Karpas-422 (cell line): ENCODE data around the gene DLGAP1. TPM values are rescaled to one million over a fixed set of nuclear protein-coding genes. Genes with fewer than 3 reads are reported as not detected.

Experiments
- DNase-seq: peaks from one replicate; pipeline ENCODE4 v3.0.0-alpha.2; 2015
- H2AFZ ChIP-seq: fragments of 200-600 bp; sonication (generic); 2 replicates; pipeline ENCODE4 v1.6.1; 2014; ENCODE audit warnings: antibody characterized with exemption, low read length, mixed read lengths
- H3K27ac ChIP-seq: fragments of 200-600 bp; sonication (generic); 2 replicates; pipeline ENCODE4 v1.5.1; 2014; ENCODE audit warnings: mild to moderate bottlenecking, low read length, moderate library complexity
- H3K27me3 ChIP-seq: fragments of 200-600 bp; sonication (generic); 2 replicates; pipeline ENCODE4 v1.6.1; 2014; ENCODE audit warnings: low read length, mixed read lengths
- H3K36me3 ChIP-seq: fragments of 200-600 bp; sonication (generic); 2 replicates; pipeline ENCODE4 v1.6.1; 2014; ENCODE audit warnings: low read length, mixed read lengths; ENCODE audit not compliant: insufficient read depth
- H3K4me1 ChIP-seq: fragments of 200-600 bp; sonication (generic); 2 replicates; pipeline ENCODE4 v1.6.1; 2014; ENCODE audit warnings: mild to moderate bottlenecking, low read length, mixed read lengths
- H3K4me2 ChIP-seq: fragments of 200-600 bp; sonication (generic); 2 replicates; pipeline ENCODE4 v1.6.1; 2014; ENCODE audit warnings: low read length, low read depth, mild to moderate bottlenecking; ENCODE audit not compliant: poor library complexity, severe bottlenecking
- H3K4me3 ChIP-seq: fragments of 200-600 bp; sonication (generic); 2 replicates; pipeline ENCODE4 v1.5.1; 2014; ENCODE audit warnings: mild to moderate bottlenecking, antibody characterized with exemption, low read length, mixed read lengths
- H3K79me2 ChIP-seq: fragments of 200-600 bp; sonication (generic); 2 replicates; pipeline ENCODE4 v1.6.1; 2014; ENCODE audit warnings: mild to moderate bottlenecking, low read length, mixed read lengths
- H3K9ac ChIP-seq: fragments of 200-600 bp; sonication (generic); 2 replicates; pipeline ENCODE4 v1.6.0; 2014; ENCODE audit warnings: low read length
- H3K9me2 ChIP-seq: fragments of 200-600 bp; sonication (generic), shearing (Covaris generic); replicated peaks from 2 replicates; pipeline ENCODE4 v1.6.0; 2014; ENCODE audit warnings: mild to moderate bottlenecking, low read length, moderate library complexity; ENCODE audit not compliant: insufficient read depth
- H3K9me3 ChIP-seq: fragments of 300-700, 200-600 bp; sonication (generic); 2 replicates; pipeline ENCODE4 v1.6.1; 2014; ENCODE audit warnings: low read length, mixed read lengths
- H4K20me1 ChIP-seq: fragments of 200-600 bp; sonication (generic); 2 replicates; pipeline ENCODE4 v1.6.1; 2014; ENCODE audit warnings: mild to moderate bottlenecking, antibody characterized with exemption, low read length, low read depth; ENCODE audit not compliant: insufficient read depth
- total RNA-seq: library from RNA; depleted of rRNA; stranded (reverse); fragments of >200 nt; shearing (Covaris generic); gene quantifications from 2 replicates; pipeline ENCODE4 v1.2.3, GENCODE V29; 2014; ENCODE audit warnings: low replicate concordance

Gene DLGAP1
- total RNA-seq, 1 experiment from 2014 or later, result 8.8 TPM

DNA sequence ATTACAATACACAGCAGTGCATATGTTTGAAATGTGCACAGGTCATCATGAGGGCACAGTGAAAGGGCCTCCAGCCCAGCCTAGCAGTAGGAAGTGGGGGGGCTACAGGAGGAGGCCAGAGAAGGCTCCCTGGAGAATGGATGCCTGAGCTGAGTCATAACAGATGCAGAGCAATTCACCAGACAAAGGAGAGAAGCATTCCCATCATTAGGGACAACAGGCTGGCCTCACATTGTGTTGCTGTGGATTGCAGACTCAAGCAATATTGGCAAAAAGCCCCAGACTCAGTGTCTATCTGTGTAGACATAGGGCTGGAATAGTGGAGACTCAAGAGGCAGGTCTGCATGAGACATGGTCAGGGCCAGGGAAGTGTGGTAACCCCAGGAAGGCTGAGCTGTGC is 329.9 kb downstream of the DLGAP1 start:
- Histone ChIP-seq H3K4me1 (peaks cover 5% of the 10 kb centered on the region; the same call in 1 of the 2 replicates), H3K4me3 (no peak overlapping the region), H3K36me3 (no peaks in the 10 kb centered on the region), H3K9ac (no peak overlapping the region), H4K20me1 (no peaks in the 10 kb centered on the region), H3K27ac (no peak overlapping the region), H3K4me2 (no peak overlapping the region), H3K79me2 (no peaks in the 10 kb centered on the region), H3K9me3 (no peaks in the 10 kb centered on the region), H3K9me2 (no peaks in the 10 kb centered on the region), H3K27me3 (no peaks in the 10 kb centered on the region), H2AFZ (no peak overlapping the region)
- DNase-seq, result no peak

DNA sequence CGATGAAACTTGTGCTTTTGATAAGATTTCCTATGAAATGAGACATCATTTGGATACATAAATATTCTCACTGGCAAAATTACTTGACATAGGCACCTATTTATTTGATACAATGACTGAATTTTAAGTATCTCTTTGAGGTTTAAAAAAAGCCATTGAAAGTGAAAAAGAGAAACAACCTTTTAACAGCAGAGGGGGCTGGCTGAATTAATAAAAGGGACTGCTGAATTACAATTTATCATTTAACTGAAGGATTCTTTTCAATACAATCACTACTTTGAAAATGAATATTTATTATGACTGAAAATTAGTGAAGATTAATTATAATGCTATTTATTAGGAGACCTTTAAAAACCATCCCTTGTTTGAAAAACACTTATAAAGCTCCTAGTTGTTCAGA is 335.3 kb downstream of the DLGAP1 start:
- Histone ChIP-seq H3K4me3 (no peak overlapping the region), H3K9me2 (no peaks in the 10 kb centered on the region), H2AFZ (no peak overlapping the region), H3K36me3 (no peaks in the 10 kb centered on the region), H3K9me3 (no peaks in the 10 kb centered on the region), H3K79me2 (no peaks in the 10 kb centered on the region), H3K27ac (no peak overlapping the region), H3K4me1 (no peaks in the 10 kb centered on the region), H4K20me1 (no peaks in the 10 kb centered on the region), H3K4me2 (no peak overlapping the region), H3K27me3 (no peaks in the 10 kb centered on the region), H3K9ac (no peak overlapping the region)
- DNase-seq, result peak; percentile 44

DNA sequence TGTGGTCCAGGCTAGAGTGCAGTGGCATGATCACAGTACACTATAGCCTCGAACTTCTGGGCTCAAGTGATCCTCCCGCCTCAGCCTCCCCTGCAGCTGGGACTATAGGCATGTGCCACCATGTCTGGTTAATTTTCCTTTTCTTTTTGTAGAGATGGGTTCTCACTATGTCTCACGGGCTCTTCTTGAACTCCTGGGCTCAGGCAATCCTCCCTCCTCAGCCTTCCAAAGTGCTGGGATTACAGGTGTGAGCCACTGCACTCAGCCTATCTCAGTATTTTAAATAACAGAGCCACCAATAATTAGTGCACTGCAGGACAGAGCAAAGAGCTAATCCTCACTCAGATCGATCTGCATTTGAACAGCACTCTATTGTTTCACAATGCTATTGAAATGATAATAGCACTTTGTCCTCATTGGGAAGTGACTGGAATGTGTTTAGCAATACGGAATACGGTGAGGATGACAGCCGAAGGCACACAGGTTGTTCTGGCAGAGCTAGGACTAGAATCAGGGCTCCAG is 335.9 kb downstream of the DLGAP1 start:
- H4K20me1 ChIP-seq, result no peaks in the 10 kb centered on the region
- no peak overlapping the region for H3K4me2 ChIP-seq
- H3K27me3 ChIP-seq, result no peaks in the 10 kb centered on the region
- H3K9me2 ChIP-seq, result no peaks in the 10 kb centered on the region
- no peak overlapping the region for H3K27ac ChIP-seq
- H3K9ac ChIP-seq, result no peak overlapping the region
- no peaks in the 10 kb centered on the region for H3K79me2 ChIP-seq
- no peaks in the 10 kb centered on the region for H3K36me3 ChIP-seq
- H3K4me3 ChIP-seq, result no peak overlapping the region
- H3K4me1 ChIP-seq, result no peaks in the 10 kb centered on the region
- H3K9me3 ChIP-seq, result no peaks in the 10 kb centered on the region
- no peak for DNase-seq
- H2AFZ ChIP-seq, result no peak overlapping the region

DNA sequence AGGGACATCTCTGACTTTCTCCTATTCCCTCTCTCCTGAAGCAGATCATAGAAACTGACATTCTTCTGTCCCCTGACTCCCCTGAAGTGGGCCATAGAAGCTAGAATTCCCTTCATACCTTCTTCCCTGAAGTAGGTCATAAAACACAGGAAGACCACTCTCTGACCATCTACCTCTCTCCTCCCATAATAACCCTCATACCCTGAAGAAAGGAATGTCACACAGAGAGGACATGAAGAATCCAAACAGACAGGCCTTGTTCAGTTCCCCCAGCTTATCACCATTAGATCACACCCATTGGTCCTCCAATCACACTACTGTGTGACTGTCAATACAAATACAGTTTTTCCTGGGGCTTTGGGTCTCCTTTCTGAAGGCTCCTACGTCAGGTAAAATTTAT is 347.1 kb downstream of the DLGAP1 start:
- no peaks in the 10 kb centered on the region for H4K20me1 ChIP-seq
- no peak overlapping the region for H3K27ac ChIP-seq
- H3K9ac ChIP-seq, result no peak overlapping the region
- H3K4me3 ChIP-seq, result no peak overlapping the region
- H3K4me2 ChIP-seq, result no peak overlapping the region
- no peaks in the 10 kb centered on the region for H3K27me3 ChIP-seq
- no peak for DNase-seq
- no peaks in the 10 kb centered on the region for H3K4me1 ChIP-seq
- no peaks in the 10 kb centered on the region for H3K79me2 ChIP-seq
- H3K9me3 ChIP-seq, result no peaks in the 10 kb centered on the region
- H3K36me3 ChIP-seq, result no peaks in the 10 kb centered on the region
- no peak overlapping the region for H2AFZ ChIP-seq
- H3K9me2 ChIP-seq, result no peaks in the 10 kb centered on the region

DNA sequence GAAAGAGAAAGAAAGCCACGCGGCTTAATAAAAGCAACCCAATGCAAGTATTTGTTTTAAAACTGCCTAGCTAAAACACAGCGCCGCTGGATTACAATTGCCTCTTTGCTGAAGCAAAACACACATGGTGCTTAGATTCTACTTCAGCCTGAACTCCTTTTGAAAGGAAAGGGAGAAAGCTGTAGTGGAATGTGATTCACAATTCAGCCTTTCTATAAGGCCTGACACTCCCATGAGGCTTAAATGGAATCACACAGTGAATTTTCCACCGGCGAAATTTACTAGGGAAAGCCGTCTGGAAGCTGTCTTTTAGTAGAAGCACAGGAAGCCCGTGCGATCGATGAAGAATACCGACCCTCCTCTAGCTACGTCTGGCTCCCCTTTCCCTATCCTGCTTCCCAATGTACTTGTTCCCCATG is 348.0 kb downstream of the DLGAP1 start:
- Histone ChIP-seq H3K4me2 (no peak overlapping the region), H3K9ac (no peak overlapping the region), H4K20me1 (no peaks in the 10 kb centered on the region), H3K9me2 (no peaks in the 10 kb centered on the region), H3K79me2 (no peaks in the 10 kb centered on the region), H3K27ac (no peak overlapping the region), H3K4me3 (no peak overlapping the region), H3K36me3 (no peaks in the 10 kb centered on the region), H3K9me3 (no peaks in the 10 kb centered on the region), H3K4me1 (no peaks in the 10 kb centered on the region), H3K27me3 (no peaks in the 10 kb centered on the region), H2AFZ (no peak overlapping the region)
- no peak for DNase-seq

DNA sequence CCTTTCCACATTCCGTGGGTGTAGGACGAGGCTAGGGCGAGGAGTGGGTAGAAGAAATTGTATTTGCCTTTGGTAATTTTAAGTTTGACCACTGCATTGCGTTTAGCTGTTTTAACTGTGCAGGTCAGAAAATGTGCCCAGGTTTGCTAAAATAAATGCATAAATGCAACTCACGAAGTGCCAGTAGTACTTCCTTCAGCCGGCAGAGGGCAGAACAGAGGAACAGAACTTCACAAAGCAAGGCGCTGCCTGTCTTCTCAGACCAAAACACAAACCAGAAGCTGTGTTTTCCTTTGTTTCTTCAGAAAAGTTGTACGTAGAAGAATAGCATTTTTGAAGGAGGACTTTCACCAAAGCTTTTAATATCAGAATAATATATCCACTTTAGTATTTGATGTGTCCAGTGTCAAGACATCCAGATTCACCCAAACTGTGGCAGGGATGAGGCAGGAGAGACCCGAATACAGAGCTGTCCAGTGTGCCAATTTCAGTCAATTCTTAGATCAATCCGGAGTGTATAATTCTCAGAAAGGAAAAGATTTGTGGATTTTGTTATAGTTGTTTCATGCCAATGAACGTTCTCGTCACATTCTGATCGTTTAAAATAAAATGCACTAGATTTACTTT is 348.6 kb downstream of the DLGAP1 start:
- no peaks in the 10 kb centered on the region for H3K79me2 ChIP-seq
- no peak overlapping the region for H3K27ac ChIP-seq
- H3K9me2 ChIP-seq, result no peaks in the 10 kb centered on the region
- no peak overlapping the region for H3K4me3 ChIP-seq
- peak; percentile 86 for DNase-seq
- H3K9me3 ChIP-seq, result no peaks in the 10 kb centered on the region
- no peaks in the 10 kb centered on the region for H3K4me1 ChIP-seq
- H2AFZ ChIP-seq, result no peak overlapping the region
- no peaks in the 10 kb centered on the region for H4K20me1 ChIP-seq
- no peaks in the 10 kb centered on the region for H3K36me3 ChIP-seq
- H3K27me3 ChIP-seq, result no peaks in the 10 kb centered on the region
- no peak overlapping the region for H3K4me2 ChIP-seq
- H3K9ac ChIP-seq, result no peak overlapping the region

DNA sequence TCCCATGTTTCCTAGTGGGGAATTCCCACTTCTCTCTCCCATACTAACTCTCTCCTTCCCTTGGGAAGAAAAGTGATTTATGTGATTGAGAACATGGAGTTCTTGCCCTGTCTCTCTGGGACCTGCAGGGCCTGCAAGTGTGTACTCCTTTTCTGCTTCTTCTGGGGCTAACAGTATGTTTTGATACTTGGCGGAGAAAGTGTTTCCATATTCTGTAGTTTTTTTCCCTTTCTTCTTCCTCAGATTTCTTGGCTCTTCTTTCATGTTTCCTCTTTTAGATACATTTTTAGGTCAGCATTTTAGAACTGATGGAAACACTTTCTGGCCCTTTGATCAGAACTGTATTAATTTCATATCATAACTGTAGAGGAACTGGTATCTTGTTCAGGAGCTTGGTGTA is 352.2 kb downstream of the DLGAP1 start:
- H3K27ac ChIP-seq, result no peak overlapping the region
- DNase-seq, result no peak
- H4K20me1 ChIP-seq, result no peaks in the 10 kb centered on the region
- H3K9me3 ChIP-seq, result no peaks in the 10 kb centered on the region
- no peaks in the 10 kb centered on the region for H3K4me1 ChIP-seq
- H3K36me3 ChIP-seq, result no peaks in the 10 kb centered on the region
- H3K9ac ChIP-seq, result no peak overlapping the region
- H3K9me2 ChIP-seq, result no peaks in the 10 kb centered on the region
- no peak overlapping the region for H3K4me3 ChIP-seq
- no peak overlapping the region for H2AFZ ChIP-seq
- H3K4me2 ChIP-seq, result no peak overlapping the region
- H3K79me2 ChIP-seq, result no peaks in the 10 kb centered on the region
- no peaks in the 10 kb centered on the region for H3K27me3 ChIP-seq

DNA sequence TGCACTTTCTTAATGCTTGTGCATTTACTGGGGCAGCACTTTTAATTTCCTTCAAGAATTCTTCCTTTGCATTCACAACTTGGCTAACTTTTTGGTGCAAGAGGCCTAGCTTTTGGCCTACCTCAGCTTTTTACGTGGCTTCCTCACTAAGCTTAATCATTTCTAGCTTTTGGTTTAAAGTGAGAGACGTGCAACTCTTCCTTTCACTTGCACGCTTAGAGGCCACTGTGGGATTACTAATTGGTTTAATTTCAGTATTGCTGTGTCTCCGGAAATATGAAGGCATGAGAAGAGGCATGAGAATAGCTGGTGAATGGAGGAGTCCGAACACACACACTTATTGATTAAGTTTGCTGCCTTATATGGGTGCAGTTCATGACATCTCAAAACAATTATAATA is 354.1 kb downstream of the DLGAP1 start:
- H3K79me2 ChIP-seq, result no peaks in the 10 kb centered on the region
- no peak overlapping the region for H3K9ac ChIP-seq
- no peak for DNase-seq
- no peaks in the 10 kb centered on the region for H3K27me3 ChIP-seq
- no peaks in the 10 kb centered on the region for H3K4me1 ChIP-seq
- no peaks in the 10 kb centered on the region for H4K20me1 ChIP-seq
- no peak overlapping the region for H3K4me3 ChIP-seq
- H3K9me2 ChIP-seq, result no peaks in the 10 kb centered on the region
- H3K9me3 ChIP-seq, result no peaks in the 10 kb centered on the region
- H3K27ac ChIP-seq, result no peak overlapping the region
- H2AFZ ChIP-seq, result no peak overlapping the region
- no peaks in the 10 kb centered on the region for H3K36me3 ChIP-seq
- H3K4me2 ChIP-seq, result no peak overlapping the region
